H1 (cell line): ENCODE results near the gene RGS13. TPM values are rescaled to one million over a fixed set of nuclear protein-coding genes. Genes with fewer than 3 reads are reported as not detected.

ENCODE experiments used
- MAFK ChIP-seq: IDR thresholded peaks from 2 replicates; pipeline ENCODE4 v1.6.1; 2012; ENCODE audit warnings: low read depth, mild to moderate bottlenecking, improper control_type of control experiment, low read length
- polyA plus RNA-seq, 7 experiments: library from polyadenylated mRNA; depleted of rRNA in 3 of 7; stranded (reverse) in 5 of 7; unstranded in 2 of 7; fragments of >200 nt in 5 of 7; fragments of 200-250 nt in 2 of 7; gene quantifications; 1 replicate in 5 of 7; 2 replicates in 1 of 7; 4 replicates in 1 of 7; pipeline versions ENCODE4 v1.2.1 to v1.2.3, GENCODE V29; 2011 to 2013; ENCODE audit warnings: missing spikeins in 2 of 7, mixed read lengths in 2 of 7
- total RNA-seq: library from RNA; stranded (reverse); fragmentation: NEBNext Ultra II Directional; extraction: Animal tissue kit (Norgen Biotek cat#: 25700); gene quantifications from 2 replicates; pipeline ENCODE4 v1.2.1, GENCODE V29; 2021

The RGS13 gene
- total and polyA plus RNA-seq, 2 of the 8 experiments (the other 6 are each of a cell fraction or from before 2014, with no cell fraction given): not detected

DNA sequence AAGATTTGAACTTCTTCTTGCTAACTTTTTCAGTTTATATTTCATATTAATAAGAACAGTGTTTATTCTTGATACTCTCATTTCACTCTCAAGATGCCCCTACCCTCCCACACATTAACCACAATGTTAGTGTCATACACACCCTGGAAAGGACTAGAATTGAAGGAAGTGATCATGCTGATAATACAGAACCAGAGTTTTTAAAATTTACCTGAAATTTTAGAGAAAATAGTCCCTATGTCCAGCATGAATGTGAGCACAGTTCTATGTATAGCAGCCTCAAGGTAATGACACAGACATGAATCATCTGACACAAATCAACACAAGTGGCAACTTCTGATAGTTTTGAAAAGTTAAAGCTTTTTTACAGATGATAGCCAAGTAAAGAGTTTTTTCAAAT lies 34.4 kb upstream of the RGS13 start (continued):
- TF ChIP-seq MAFK: no peak
- TF ChIP-seq, all 59 proteins: peak for 0
